WTC11 (cell line): ENCODE data around the gene CEP192.
"Not testable (repeated sequence)": the region's sequence is repeated elsewhere in the genome, so short reads cannot be mapped to it uniquely, and the experiment has no call there.

Source experiments
- ATF1 ChIP-seq: sonication (generic); formaldehyde crosslinking; IDR thresholded peaks from 2 replicates; pipeline ENCODE4 v1.8.1; 2023; ENCODE audit warnings: mild to moderate bottlenecking, moderate library complexity, missing genetic modification reagents
- ELF4 ChIP-seq: sonication (generic); formaldehyde crosslinking; IDR thresholded peaks from 2 replicates; pipeline ENCODE4 v1.8.1; 2022; ENCODE audit warnings: low read depth, mild to moderate bottlenecking, moderate library complexity, missing genetic modification reagents
- NFE2L1 ChIP-seq: sonication (generic); formaldehyde crosslinking; IDR thresholded peaks from 2 replicates; pipeline ENCODE4 v1.8.1; 2023; ENCODE audit warnings: missing genetic modification reagents
- NR2C2 ChIP-seq: sonication (generic); formaldehyde crosslinking; IDR thresholded peaks from 2 replicates; pipeline ENCODE4 v1.8.0; 2022; ENCODE audit warnings: mild to moderate bottlenecking, missing genetic modification reagents
- ZNF121 ChIP-seq: sonication (generic); formaldehyde crosslinking; IDR thresholded peaks from 2 replicates; pipeline ENCODE4 v1.8.0; 2023; ENCODE audit warnings: missing genetic modification reagents
- TF ChIP-seq, protein P1 (sequence below): fragments of 200-600 bp; IDR thresholded peaks from 2 replicates; pipeline ENCODE4 v1.8.0; 2022; ENCODE audit warnings: antibody characterized with exemption
- TF ChIP-seq, protein P2 (sequence below): sonication (generic); formaldehyde crosslinking; IDR thresholded peaks from 2 replicates; pipeline ENCODE4 v1.8.1; 2022; ENCODE audit warnings: low read depth, mild to moderate bottlenecking, moderate library complexity, missing genetic modification reagents, borderline replicate concordance
- TF ChIP-seq, protein P3 (sequence below): sonication (generic); formaldehyde crosslinking; conservative IDR thresholded peaks from 2 replicates; pipeline ENCODE4 v1.8.1; 2023; ENCODE audit warnings: mild to moderate bottlenecking, low read depth, missing genetic modification reagents, moderate library complexity
- TF ChIP-seq, protein P4 (sequence below): sonication (generic); formaldehyde crosslinking; IDR thresholded peaks from 2 replicates; pipeline ENCODE4 v1.8.1; 2023; ENCODE audit warnings: mild to moderate bottlenecking, missing genetic modification reagents, moderate library complexity

DNA sequence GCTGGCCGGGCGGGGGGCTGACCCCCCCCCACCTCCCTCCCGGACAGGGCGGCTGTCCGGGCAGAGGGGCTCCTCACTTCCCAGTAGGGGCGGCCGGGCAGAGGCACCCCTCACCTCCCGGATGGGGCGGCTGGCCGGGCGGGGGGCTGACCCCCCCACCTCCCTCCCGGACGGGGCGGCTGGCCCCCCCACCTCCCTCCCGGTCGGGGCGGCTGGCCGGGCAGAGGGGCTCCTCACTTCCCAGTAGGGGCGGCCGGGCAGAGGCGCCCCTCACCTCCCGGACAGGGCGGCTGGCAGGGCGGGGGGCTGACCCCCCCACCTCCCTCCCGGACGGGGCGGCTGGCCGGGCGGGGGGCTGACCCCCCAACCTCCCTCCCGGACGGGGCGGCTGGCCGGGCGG, 11.1 kb upstream of the CEP192 start:
- not testable (repeated sequence) for TF ChIP-seq NR2C2 (CRISPR knock-in tag); ATF1 (CRISPR knock-in tag); ZNF121; ELF4; NFE2L1
- TF ChIP-seq, protein P1, sequence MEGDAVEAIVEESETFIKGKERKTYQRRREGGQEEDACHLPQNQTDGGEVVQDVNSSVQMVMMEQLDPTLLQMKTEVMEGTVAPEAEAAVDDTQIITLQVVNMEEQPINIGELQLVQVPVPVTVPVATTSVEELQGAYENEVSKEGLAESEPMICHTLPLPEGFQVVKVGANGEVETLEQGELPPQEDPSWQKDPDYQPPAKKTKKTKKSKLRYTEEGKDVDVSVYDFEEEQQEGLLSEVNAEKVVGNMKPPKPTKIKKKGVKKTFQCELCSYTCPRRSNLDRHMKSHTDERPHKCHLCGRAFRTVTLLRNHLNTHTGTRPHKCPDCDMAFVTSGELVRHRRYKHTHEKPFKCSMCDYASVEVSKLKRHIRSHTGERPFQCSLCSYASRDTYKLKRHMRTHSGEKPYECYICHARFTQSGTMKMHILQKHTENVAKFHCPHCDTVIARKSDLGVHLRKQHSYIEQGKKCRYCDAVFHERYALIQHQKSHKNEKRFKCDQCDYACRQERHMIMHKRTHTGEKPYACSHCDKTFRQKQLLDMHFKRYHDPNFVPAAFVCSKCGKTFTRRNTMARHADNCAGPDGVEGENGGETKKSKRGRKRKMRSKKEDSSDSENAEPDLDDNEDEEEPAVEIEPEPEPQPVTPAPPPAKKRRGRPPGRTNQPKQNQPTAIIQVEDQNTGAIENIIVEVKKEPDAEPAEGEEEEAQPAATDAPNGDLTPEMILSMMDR: not testable (repeated sequence)
- TF ChIP-seq, protein P2, sequence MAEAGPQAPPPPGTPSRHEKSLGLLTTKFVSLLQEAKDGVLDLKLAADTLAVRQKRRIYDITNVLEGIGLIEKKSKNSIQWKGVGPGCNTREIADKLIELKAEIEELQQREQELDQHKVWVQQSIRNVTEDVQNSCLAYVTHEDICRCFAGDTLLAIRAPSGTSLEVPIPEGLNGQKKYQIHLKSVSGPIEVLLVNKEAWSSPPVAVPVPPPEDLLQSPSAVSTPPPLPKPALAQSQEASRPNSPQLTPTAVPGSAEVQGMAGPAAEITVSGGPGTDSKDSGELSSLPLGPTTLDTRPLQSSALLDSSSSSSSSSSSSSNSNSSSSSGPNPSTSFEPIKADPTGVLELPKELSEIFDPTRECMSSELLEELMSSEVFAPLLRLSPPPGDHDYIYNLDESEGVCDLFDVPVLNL (CRISPR knock-in tag): not testable (repeated sequence)
- TF ChIP-seq, protein P3, sequence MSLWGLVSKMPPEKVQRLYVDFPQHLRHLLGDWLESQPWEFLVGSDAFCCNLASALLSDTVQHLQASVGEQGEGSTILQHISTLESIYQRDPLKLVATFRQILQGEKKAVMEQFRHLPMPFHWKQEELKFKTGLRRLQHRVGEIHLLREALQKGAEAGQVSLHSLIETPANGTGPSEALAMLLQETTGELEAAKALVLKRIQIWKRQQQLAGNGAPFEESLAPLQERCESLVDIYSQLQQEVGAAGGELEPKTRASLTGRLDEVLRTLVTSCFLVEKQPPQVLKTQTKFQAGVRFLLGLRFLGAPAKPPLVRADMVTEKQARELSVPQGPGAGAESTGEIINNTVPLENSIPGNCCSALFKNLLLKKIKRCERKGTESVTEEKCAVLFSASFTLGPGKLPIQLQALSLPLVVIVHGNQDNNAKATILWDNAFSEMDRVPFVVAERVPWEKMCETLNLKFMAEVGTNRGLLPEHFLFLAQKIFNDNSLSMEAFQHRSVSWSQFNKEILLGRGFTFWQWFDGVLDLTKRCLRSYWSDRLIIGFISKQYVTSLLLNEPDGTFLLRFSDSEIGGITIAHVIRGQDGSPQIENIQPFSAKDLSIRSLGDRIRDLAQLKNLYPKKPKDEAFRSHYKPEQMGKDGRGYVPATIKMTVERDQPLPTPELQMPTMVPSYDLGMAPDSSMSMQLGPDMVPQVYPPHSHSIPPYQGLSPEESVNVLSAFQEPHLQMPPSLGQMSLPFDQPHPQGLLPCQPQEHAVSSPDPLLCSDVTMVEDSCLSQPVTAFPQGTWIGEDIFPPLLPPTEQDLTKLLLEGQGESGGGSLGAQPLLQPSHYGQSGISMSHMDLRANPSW: not testable (repeated sequence)
- TF ChIP-seq, protein P4, sequence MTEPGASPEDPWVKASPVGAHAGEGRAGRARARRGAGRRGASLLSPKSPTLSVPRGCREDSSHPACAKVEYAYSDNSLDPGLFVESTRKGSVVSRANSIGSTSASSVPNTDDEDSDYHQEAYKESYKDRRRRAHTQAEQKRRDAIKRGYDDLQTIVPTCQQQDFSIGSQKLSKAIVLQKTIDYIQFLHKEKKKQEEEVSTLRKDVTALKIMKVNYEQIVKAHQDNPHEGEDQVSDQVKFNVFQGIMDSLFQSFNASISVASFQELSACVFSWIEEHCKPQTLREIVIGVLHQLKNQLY (CRISPR knock-in tag): not testable (repeated sequence)
